Vagina (tissue), 2 donors: ENCODE data around the gene NHLH2.
A peak's percentile ranks its signal among the peaks of the same experiment; 100 is the strongest.

Experiments
- POLR2A ChIP-seq, 2 donors: fragments of 450-650 bp; IDR thresholded peaks; one replicate each; pipeline ENCODE4 v1.6.1; 2017; ENCODE audit warnings: antibody characterized with exemption in 2 of 2, mild to moderate bottlenecking in 2 of 2, moderate library complexity in 2 of 2
- POLR2AphosphoS5 ChIP-seq, 2 donors: sonication (generic); formaldehyde crosslinking; IDR thresholded peaks; one replicate each; pipeline ENCODE4 v1.9.0; 2017; ENCODE audit warnings: antibody characterized with exemption in 2 of 2, mild to moderate bottlenecking in 2 of 2, low read depth in 1 of 2; ENCODE audit not compliant: insufficient read depth in 1 of 2
- TF ChIP-seq, protein P1 (sequence below), 3 experiments: fragments of 450-650 bp in 2 of 3; fragments of 200-600 bp in 1 of 3; sonication (generic) in 1 of 3; IDR thresholded peaks; one replicate each; pipeline ENCODE4 v1.5.1; 2017 to 2019; ENCODE audit warnings: antibody characterized with exemption in 3 of 3, mild to moderate bottlenecking in 2 of 3, moderate library complexity in 2 of 3

DNA sequence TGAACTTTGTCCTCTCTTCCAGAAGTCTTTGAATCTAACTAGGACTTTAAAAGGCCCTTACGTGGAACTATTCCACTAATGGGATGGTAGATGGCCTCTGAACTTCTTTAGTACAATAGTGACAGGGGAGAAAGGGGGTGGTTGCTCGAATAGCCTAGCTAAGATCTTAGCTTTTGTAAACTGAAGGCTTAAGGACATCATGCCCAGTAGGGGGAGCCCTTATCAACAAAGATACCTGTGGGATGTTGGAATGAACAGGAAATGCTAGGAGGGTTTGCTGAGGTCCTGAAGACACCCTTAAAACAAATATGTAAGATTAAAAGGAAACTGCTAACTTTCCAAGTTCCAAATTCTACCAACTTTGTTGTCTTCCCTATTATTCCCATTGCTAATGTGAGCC, 33.2 kb downstream of the NHLH2 start:
- TF ChIP-seq POLR2A (IDR thresholded peaks at IDR 0.05), result no peak
- TF ChIP-seq, protein P1, sequence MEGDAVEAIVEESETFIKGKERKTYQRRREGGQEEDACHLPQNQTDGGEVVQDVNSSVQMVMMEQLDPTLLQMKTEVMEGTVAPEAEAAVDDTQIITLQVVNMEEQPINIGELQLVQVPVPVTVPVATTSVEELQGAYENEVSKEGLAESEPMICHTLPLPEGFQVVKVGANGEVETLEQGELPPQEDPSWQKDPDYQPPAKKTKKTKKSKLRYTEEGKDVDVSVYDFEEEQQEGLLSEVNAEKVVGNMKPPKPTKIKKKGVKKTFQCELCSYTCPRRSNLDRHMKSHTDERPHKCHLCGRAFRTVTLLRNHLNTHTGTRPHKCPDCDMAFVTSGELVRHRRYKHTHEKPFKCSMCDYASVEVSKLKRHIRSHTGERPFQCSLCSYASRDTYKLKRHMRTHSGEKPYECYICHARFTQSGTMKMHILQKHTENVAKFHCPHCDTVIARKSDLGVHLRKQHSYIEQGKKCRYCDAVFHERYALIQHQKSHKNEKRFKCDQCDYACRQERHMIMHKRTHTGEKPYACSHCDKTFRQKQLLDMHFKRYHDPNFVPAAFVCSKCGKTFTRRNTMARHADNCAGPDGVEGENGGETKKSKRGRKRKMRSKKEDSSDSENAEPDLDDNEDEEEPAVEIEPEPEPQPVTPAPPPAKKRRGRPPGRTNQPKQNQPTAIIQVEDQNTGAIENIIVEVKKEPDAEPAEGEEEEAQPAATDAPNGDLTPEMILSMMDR (IDR thresholded peaks at IDR 0.05), result peak; percentile 11 to 65 (median 63)
- no peak for TF ChIP-seq POLR2AphosphoS5 (IDR thresholded peaks at IDR 0.05; ENCODE audit: insufficient read depth in 1 of 2, low read depth in 1 of 2)
